HEK293T (cell line): Measurements from ENCODE around the gene TMEM181.

ENCODE experiments used
- CTCF ChIA-PET: fragments of 350-600 bp; formaldehyde crosslinking; extraction: SDS; loops from one replicate; lab custom pipeline; 2021; ENCODE audit warnings: antibody characterized with exemption, inconsistent platforms; lab: Yijun Ruan, JAX
- POLR2A ChIA-PET: fragments of 350-600 bp; formaldehyde crosslinking; extraction: SDS; loops from one replicate; lab custom pipeline; 2020; ENCODE audit warnings: antibody characterized with exemption, inconsistent platforms; lab: Yijun Ruan, JAX
- DNase-seq: peaks from one replicate; pipeline ENCODE4 v3.0.0; 2012; ENCODE audit warnings: mixed read lengths; ENCODE audit errors: extremely low spot score
- ARNT ChIP-seq: fragments of 450-650 bp; IDR thresholded peaks from 2 replicates; pipeline ENCODE4 v1.6.1; 2017; ENCODE audit warnings: mild to moderate bottlenecking
- BHLHE40 ChIP-seq: fragments of 450-650 bp; IDR thresholded peaks from 2 replicates; pipeline ENCODE4 v1.6.1; 2016; ENCODE audit warnings: mild to moderate bottlenecking, moderate library complexity, borderline replicate concordance
- CTBP1 ChIP-seq: fragments of 450-650 bp; IDR thresholded peaks from 2 replicates; pipeline ENCODE4 v1.6.1; 2016; ENCODE audit warnings: borderline replicate concordance
- ELF4 ChIP-seq: fragments of 450-650 bp; IDR thresholded peaks from 2 replicates; pipeline ENCODE4 v1.6.1; 2017; ENCODE audit warnings: antibody characterized with exemption
- FOXA1 ChIP-seq: fragments of 450-650 bp; IDR thresholded peaks from 2 replicates; pipeline ENCODE4 v1.6.1; 2016; ENCODE audit warnings: mild to moderate bottlenecking
- FOXK2 ChIP-seq: fragments of 450-650 bp; IDR thresholded peaks from 2 replicates; pipeline ENCODE4 v1.6.1; 2016; ENCODE audit warnings: mild to moderate bottlenecking
- FOXM1 ChIP-seq: fragments of 450-650 bp; IDR thresholded peaks from 2 replicates; pipeline ENCODE4 v1.6.1; 2017; ENCODE audit warnings: mild to moderate bottlenecking, borderline replicate concordance
- HDGF ChIP-seq: fragments of 450-650 bp; IDR thresholded peaks from 2 replicates; pipeline ENCODE4 v1.6.1; 2017; ENCODE audit warnings: antibody characterized with exemption, borderline replicate concordance
- L3MBTL2 ChIP-seq: fragments of 450-650 bp; conservative IDR thresholded peaks from 2 replicates; pipeline ENCODE4 v1.6.1; 2016; ENCODE audit warnings: mild to moderate bottlenecking
- LEF1 ChIP-seq: fragments of 450-650 bp; IDR thresholded peaks from 2 replicates; pipeline ENCODE4 v1.6.1; 2017; ENCODE audit warnings: mild to moderate bottlenecking, borderline replicate concordance
- NFRKB ChIP-seq: fragments of 450-650 bp; IDR thresholded peaks from 2 replicates; pipeline ENCODE4 v1.6.1; 2016; ENCODE audit warnings: mild to moderate bottlenecking, moderate library complexity
- PKNOX1 ChIP-seq: fragments of 450-650 bp; IDR thresholded peaks from 2 replicates; pipeline ENCODE4 v1.6.1; 2016
- SP1 ChIP-seq: fragments of 450-650 bp; IDR thresholded peaks from 2 replicates; pipeline ENCODE4 v1.6.1; 2017
- SUZ12 ChIP-seq: fragments of 450-650 bp; IDR thresholded peaks from 2 replicates; pipeline ENCODE4 v1.6.1; 2016; ENCODE audit warnings: mild to moderate bottlenecking
- TARDBP ChIP-seq: fragments of 450-650 bp; IDR thresholded peaks from 2 replicates; pipeline ENCODE4 v1.6.1; 2016
- ZNF384 ChIP-seq: fragments of 450-650 bp; IDR thresholded peaks from 2 replicates; pipeline ENCODE4 v1.6.1; 2016

Gene TMEM181

GRCh38 chr6:158636778-158637177, 76.9 kb downstream of the TMEM181 start:
- no peak for DNase-seq
- CTCF ChIA-PET, result no interaction called here
- POLR2A ChIA-PET, result no interaction called here

GRCh38 chr6:158638324-158638854, 78.5 kb downstream of the TMEM181 start:
- no peak for DNase-seq
- no peak for TF ChIP-seq NFRKB
- TF ChIP-seq HDGF, result no peak
- no peak for TF ChIP-seq SUZ12
- TF ChIP-seq TARDBP, result no peak
- TF ChIP-seq LEF1, result no peak
- TF ChIP-seq ZNF384, result no peak
- no peak for TF ChIP-seq L3MBTL2
- no peak for TF ChIP-seq FOXA1
- no peak for TF ChIP-seq FOXK2
- no peak for TF ChIP-seq ARNT
- no peak for TF ChIP-seq PKNOX1
- TF ChIP-seq CTBP1, result no peak
- TF ChIP-seq BHLHE40, result no peak
- TF ChIP-seq FOXM1, result no peak
- no peak for TF ChIP-seq ELF4
- TF ChIP-seq SP1, result no peak
- CTCF ChIA-PET, result no interaction called here
- POLR2A ChIA-PET, result no interaction called here

More at GRCh38 chr6:158636778-158637177, 76.9 kb downstream of the TMEM181 start:
- TF ChIP-seq FOXK2, result no peak
- TF ChIP-seq ARNT, result no peak
- TF ChIP-seq CTBP1, result no peak
- TF ChIP-seq LEF1, result no peak
- no peak for TF ChIP-seq TARDBP
- no peak for TF ChIP-seq BHLHE40
- no peak for TF ChIP-seq ZNF384
- no peak for TF ChIP-seq SP1
- no peak for TF ChIP-seq NFRKB
- no peak for TF ChIP-seq PKNOX1
- no peak for TF ChIP-seq ELF4
- no peak for TF ChIP-seq L3MBTL2
- no peak for TF ChIP-seq SUZ12
- no peak for TF ChIP-seq HDGF

- ChIA-PET CTCF (no interaction called here), POLR2A (no interaction called here)
Measured at GRCh38 chr6:158639056-158639455, 79.2 kb downstream of the TMEM181 start.

GRCh38 chr6:158640519-158640918, 80.6 kb downstream of the TMEM181 start:
- ChIA-PET CTCF (interaction anchor here (1.1 to 1.2 kb wide), 2 partner anchors 103 to 426 kb away, joined by 3 read pairs; no protein-coding TSS in a partner anchor), POLR2A (no interaction called here)
- no peak for DNase-seq
- TF ChIP-seq CTBP1 (no peak), NFRKB (no peak), ELF4 (no peak), FOXA1 (no peak), FOXM1 (no peak), PKNOX1 (no peak)

More at GRCh38 chr6:158639056-158639455, 79.2 kb downstream of the TMEM181 start:
- DNase-seq, result no peak
- TF ChIP-seq SUZ12 (no peak), CTBP1 (no peak), HDGF (no peak), ZNF384 (no peak), FOXM1 (no peak), SP1 (no peak), NFRKB (no peak)

GRCh38 chr6:158642097-158642601, 82.3 kb downstream of the TMEM181 start:
- ChIA-PET CTCF (interaction anchor here (0.7 kb wide), 1 partner anchor 506 kb away, joined by 3 read pairs; no protein-coding TSS in a partner anchor), POLR2A (no interaction called here)
- no peak for DNase-seq
- TF ChIP-seq SP1, result no peak
- TF ChIP-seq TARDBP, result no peak
- TF ChIP-seq FOXM1, result no peak
- TF ChIP-seq HDGF, result no peak
- no peak for TF ChIP-seq FOXK2
- TF ChIP-seq L3MBTL2, result no peak
- no peak for TF ChIP-seq ELF4
- TF ChIP-seq BHLHE40, result no peak
- TF ChIP-seq NFRKB, result no peak
- no peak for TF ChIP-seq PKNOX1
- TF ChIP-seq CTBP1, result no peak
- TF ChIP-seq FOXA1, result no peak
- TF ChIP-seq ZNF384, result no peak
- no peak for TF ChIP-seq SUZ12
- TF ChIP-seq LEF1, result no peak
- no peak for TF ChIP-seq ARNT

GRCh38 chr6:158643836-158644230, 83.9 kb downstream of the TMEM181 start:
- ChIA-PET POLR2A (interaction anchor here (1.0 to 2.3 kb wide), 6 partner anchors 11 to 48 kb away, joined by 3 to 11 read pairs (median 6); no protein-coding TSS in a partner anchor), CTCF (interaction anchor here (0.7 to 1.9 kb wide), 3 partner anchors 16 to 75 kb away, joined by 3 to 8 read pairs (median 3); no protein-coding TSS in a partner anchor)
- no peak for DNase-seq
- TF ChIP-seq SUZ12, result no peak
- no peak for TF ChIP-seq ZNF384
- TF ChIP-seq FOXM1, result no peak
- TF ChIP-seq L3MBTL2, result no peak
- TF ChIP-seq FOXK2, result no peak
- TF ChIP-seq FOXA1, result no peak
- TF ChIP-seq NFRKB, result no peak
- no peak for TF ChIP-seq SP1
- TF ChIP-seq CTBP1, result no peak
- no peak for TF ChIP-seq PKNOX1
- TF ChIP-seq HDGF, result no peak
- no peak for TF ChIP-seq BHLHE40
- no peak for TF ChIP-seq LEF1
- TF ChIP-seq ELF4, result no peak
- no peak for TF ChIP-seq ARNT
- TF ChIP-seq TARDBP, result no peak
